SH-SY5Y (cell line): ENCODE results near the gene ANKRD11.

Experiments used
- GATA2 ChIP-seq: IDR thresholded peaks from 2 replicates; pipeline ENCODE4 v1.6.1; 2011; ENCODE audit warnings: mild to moderate bottlenecking, low read depth, low read length
- GATA3 ChIP-seq: IDR thresholded peaks from 2 replicates; pipeline ENCODE4 v1.6.1; 2011; ENCODE audit warnings: low read depth, mild to moderate bottlenecking, low read length, moderate library complexity

DNA sequence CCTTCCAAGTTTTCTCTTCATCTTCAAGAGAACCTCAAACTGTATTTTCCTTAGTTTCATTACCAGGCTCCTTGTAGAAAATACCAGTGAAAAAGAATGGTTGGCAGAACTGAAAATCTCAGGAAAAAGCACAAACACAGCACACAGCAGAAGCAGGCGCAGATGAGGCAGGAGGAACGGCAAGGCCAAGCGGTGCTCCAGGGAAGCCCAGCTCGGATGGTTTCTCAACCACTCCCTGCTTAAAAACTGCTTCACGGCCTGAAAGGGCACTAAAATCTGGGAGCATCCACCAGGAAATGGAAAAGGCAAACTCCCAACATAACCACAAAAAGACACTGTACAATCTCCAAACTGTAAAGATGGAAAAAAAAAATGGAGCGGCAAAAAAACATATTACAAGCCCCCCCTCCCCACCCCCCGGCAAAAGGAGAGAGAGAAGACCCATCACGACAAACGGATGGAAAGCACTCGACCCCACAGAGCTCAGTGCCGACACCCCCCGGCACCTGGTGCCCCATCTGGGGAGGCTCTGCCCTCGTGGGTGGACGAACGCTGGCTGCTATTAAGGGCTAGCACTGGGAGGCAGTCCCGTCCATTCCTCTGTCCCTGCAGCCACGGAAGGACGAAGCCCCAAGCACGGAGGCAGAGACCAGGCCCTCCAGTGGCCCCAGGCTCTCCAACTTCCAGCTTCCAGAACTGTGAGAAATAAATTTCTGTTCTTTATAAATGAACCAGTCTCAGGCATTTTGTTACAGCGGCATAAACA, 145.3 kb downstream of the ANKRD11 start:
- TF ChIP-seq GATA2 (no peak), GATA3 (no peak)
